HG03378 (cell line): ENCODE data around the gene C5orf46.
"Not testable (repeated sequence)": the region's sequence is repeated elsewhere in the genome, so short reads cannot be mapped to it uniquely, and the experiment has no call there.

Source experiments
- ATAC-seq: cut with Tn5 transposase; IDR thresholded peaks from one replicate; pipeline ENCODE4 v1.9.1; 2021; ENCODE audit warnings: mild to moderate bottlenecking, moderate library complexity; ENCODE audit not compliant: unreplicated experiment

Gene C5orf46

DNA sequence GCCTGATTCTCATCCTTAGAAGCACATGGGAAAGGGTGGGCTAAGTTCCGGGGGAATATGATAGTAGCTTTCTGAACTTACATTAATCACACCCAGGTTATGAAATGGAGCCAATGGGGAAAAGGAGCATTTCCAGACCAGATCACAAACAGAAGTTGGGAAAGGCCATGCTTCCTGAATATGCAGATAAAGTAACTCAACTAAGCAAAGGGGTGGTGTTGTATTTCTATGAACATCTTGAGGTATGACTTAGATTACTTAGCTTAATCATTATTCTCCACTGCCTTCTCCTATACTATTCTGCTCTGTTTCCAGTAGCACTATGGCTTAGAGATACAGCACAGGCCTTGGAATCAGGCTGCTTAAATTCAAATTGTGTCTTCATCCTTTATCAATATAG, 10.5 kb downstream of the C5orf46 start:
- no peak for ATAC-seq

DNA sequence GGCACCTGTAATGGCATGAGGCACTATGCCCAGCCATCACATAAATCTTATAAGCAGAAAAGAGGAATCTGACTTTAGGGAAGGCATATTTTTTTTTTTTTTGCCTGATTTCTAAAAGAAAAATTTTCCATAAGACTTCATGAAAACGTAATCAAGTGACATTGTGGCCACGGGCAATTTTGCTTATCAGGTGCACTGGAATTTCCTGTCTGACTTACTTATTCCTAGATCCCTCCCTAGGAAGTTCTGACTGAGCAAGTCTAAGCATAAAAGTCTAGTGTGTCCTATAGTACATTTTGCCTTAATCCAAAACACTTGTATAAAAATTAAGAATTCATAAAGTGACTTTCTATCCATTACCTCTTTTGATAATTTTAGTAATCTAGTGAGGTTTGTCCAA, 12.5 kb downstream of the C5orf46 start:
- ATAC-seq = no peak

DNA sequence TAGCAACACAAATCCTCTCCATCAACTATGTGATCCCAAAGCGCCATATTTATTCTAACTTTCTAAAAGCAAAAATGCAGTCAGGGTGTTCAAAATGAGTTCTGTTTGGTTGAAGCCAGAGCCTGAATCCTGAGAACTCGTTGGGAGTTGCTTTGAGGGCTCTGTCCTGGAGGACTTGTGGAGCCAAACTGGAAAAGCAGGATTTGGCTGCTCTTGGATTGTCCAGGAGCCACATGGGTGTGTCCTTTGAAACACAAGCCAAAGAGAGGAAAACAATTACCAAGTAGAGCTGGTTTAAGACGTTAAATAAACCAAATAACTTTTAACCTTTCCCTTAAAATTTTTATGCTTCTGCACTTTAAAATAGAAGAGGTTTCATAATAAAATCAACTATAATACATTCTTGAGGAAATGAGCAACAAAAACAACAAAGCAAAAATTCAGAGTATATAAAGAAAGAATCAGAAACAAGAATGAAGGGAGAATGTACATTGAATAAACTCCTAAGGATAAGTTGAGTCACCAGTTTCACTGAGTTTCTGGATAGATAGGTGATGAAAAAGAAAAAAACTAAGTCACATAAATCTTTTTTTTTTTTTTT, 13.5 kb downstream of the C5orf46 start:
- no peak for ATAC-seq

DNA sequence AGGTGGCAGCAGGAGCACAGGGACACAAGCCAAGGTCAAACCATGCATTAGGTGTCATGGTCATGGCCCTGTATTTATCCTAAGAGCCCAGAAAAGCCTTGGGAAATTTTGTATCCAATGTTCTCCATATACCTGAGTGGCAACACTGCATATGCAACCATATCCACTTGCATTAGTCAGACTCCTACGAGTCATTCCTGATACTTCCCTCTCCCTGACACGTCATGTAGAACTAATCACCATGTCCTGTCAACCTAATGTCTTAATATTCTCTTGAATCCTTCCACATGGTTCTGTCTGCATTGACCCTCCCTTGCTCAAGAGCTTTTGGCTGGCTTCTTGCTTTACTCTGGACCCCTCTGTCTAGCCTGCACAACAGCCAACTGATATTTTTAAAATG, 18.4 kb downstream of the C5orf46 start:
- no peak for ATAC-seq

DNA sequence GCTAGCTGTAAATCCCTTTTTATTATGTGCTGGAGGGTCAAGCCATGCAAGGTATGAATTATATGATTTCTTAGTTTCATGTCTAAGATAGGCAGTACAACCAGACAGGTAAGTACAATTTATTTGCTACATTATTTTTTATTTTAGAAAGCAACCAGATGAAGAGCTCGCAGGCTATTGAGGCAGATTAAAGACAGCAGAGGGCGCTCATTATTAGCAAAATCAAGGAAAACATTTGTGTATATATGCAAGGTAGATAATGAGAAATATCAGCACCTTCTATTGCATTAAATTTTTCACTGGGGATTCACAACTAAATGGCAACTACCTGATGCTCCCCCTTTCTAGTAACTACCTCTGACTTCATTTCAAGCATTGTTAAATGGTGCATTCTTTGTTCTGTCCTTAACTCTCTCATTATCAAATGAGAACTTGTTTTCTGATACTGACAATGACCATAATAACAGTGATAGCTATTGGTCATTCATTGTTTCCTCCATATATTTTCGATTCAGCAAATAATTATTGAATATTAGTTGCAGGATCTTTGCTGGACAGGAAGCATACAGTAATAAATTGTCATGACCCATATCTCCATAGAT, 19.2 kb downstream of the C5orf46 start:
- no peak for ATAC-seq

DNA sequence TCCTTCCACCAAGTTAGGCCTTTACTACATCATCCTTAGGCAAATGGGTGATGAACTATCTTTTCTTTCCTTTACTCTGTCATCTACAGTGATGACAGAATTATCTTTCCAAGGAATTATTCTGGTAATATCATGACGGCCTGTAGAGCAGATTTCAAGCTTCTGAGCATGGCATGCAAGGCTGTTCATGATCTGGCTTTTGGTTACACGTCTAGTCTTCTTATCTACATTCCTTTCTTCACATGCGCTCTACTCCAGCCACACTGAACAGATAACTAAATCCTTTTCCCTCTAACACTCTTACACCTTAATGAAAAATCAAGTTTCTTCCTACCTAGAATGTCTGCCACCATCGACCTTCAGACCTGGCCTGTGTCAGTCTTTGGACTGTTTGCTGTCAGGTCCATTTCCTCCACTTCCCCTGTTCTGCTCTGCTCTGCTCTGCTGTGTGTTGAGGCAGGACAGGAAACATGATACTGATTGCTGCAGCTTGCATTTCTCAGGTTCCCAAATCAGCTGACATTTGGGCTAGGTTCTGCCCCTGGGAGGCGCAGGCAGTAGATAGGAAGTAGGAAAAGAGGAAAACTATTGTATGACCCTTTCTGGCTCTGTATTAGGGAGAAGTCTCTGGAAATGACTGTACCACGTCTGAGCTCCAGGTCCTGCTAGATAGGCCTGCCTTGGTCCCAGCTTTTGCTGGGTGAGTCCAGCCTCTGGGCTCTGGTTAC, 23.6 kb downstream of the C5orf46 start:
- ATAC-seq = no peak

DNA sequence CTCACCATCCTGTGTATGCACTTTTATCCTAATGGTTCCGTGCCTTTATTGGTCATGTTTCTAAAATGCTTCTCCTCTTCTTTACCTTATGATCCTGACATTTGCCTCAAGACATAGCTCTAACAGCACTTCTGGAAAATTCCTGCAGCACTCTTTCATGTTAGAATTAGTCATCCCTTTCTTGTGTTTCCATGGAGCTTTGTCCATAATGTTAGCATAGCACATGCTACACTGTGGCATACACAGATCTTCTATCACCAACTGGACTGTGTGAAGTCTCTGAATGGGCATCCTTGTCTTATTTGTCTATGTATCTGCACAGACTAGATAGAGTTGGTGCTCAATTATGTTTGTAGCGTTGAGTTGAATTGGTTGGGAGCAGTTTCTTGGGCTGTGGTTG, 25.9 kb downstream of the C5orf46 start:
- no peak for ATAC-seq

DNA sequence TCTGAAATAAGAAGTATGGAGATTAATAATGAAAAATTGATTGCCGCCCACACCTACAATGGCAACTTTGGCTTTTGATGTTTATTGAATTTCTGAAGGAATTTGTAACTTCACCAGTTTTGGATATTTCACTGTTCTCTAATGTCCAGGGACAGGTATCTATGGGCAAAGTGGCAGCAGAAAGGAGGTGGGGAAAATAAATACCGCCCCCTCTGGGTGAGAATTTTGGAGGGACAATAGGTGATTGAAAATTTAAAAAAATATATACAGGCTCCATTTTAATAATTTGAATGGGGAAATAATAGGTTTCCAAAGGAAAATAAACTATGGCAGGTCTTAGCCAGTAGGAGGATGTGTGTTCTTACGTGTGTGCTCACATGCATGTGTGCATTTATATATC, 26.6 kb downstream of the C5orf46 start:
- ATAC-seq = no peak

DNA sequence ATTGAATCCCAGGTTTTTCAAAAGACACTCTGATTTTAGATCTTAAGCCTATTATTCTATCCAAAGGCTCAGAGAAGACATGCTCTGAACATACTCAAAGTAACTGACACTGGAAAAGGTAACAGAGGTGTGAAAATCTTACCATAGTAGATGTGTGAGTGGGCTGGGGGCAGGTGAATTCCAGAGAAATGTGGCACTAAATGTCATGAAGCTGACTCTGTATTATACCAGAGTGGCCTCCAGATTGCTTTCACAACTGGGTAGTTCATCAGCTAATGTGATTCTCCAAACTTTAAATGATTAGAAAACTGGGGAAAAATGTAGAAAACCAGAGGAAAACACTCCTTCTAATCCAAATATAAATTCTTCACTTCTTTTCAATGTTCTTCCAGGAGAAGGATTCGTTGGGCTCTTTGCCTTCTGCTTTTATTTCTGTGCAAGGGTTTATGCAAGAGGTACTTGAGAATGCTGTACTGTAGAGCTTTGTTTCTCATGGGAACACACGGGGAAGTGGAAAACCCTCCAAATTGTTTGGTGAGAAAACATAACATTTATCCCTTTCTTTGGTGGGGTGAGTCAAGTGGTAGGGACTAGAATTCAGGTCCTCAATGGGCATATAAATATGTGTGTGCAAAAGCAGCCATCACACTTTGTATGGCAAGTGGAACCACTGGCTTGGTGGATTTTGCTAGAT, 28.1 kb downstream of the C5orf46 start, which contains the start of gene SCGB3A2:
SCGB3A2 (plus strand) TSS at position 646 of the 694 bp plus-strand sequence. CDS start 93 bp downstream, outside the sequence.
- ATAC-seq = no peak

DNA sequence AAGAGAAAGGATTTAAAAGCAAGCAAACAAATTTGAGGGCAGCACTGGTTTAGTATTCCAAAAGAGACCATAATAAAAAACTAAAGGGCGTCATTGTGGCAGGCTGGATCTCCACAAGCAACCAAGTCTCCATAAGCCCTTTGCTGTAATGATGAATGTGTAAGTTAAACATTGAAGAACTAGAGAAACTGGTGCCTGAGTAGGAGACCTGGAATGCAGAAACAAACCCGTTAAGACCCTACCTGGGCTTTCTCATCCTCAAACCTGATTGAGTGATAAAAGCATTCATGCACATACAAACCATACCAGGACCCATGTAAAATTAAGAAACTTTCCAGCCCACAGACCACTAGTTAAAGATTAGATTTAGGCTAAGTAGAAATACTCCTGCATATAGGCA, 29.7 kb downstream of the C5orf46 start:
- no peak for ATAC-seq

DNA sequence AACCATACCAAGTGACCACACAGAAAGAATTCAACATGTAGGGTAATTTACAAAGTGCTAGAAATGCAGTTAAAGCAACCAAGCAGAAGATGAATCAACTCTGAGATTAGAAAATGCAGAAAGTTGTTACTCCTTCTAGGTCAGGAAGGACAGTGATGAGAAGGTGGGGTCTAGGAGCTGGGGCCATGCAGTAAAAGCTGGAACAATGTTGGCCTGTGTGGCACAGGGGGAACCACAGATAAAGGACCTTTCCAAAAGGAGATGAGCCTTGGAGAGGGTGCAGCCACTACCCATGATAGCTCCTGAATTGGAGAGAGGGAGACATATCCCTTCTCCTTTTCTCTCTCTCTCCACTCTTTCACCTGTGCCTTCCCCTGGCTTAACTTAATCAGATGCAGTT, 30.2 kb downstream of the C5orf46 start:
- no peak for ATAC-seq

DNA sequence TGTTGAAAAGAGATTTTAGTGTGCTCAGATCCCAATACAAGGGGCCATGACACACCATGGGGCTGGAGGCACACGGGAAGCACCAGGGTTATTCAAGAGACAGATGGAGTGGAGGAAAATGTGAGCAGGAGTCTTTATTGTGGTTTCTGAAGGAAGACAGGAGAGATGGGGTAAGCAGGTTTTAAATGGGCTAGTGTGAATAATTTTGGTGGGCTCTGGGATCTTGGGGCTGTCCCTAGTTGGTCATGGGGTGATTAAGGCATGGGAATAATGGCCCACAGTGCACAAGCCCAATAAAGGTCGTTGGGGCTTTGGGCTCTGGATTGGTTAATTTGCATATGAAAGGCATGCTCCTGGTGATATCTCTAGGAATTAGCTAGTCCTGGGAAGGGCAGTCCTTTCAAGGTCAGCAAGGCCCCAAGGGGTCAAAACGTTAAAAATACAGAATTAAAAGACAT, 31.4 kb downstream of the C5orf46 start:
- no peak for ATAC-seq

DNA sequence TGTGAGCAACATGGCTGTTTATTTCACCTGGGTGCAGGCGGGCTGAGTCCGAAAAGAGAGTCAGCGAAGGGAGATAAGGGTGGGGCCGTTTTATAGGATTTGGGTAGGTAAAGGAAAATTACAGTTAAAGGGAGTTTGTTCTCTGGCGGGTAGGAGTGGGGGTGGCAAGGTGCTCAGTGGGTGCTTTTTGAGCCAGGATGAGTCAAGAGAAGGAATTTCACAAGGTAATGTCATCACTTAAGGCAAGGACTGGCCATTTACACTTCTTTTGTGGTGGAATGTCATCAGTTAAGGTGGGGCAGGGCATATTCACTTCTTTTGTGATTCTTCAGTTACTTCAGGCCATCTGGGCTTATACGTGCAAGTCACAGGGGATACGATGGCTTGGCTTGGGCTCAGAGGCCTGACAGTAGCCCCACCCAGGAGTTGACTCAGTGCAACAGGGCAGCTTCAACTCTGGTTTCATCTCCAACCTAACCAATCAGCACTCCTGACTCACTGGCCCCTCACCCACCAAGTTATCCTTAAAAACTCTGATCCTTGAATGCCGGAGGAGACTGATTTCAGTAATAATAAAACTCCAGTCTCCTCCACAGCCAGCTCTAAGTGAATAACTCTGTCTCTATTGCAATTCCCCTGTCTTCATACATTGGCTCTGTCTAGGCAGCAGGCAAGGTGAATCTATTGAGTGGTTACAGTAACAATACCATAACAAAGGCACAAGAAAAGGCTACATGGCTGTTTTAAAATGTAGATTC, 32.0 kb downstream of the C5orf46 start:
- not testable (repeated sequence) for ATAC-seq

DNA sequence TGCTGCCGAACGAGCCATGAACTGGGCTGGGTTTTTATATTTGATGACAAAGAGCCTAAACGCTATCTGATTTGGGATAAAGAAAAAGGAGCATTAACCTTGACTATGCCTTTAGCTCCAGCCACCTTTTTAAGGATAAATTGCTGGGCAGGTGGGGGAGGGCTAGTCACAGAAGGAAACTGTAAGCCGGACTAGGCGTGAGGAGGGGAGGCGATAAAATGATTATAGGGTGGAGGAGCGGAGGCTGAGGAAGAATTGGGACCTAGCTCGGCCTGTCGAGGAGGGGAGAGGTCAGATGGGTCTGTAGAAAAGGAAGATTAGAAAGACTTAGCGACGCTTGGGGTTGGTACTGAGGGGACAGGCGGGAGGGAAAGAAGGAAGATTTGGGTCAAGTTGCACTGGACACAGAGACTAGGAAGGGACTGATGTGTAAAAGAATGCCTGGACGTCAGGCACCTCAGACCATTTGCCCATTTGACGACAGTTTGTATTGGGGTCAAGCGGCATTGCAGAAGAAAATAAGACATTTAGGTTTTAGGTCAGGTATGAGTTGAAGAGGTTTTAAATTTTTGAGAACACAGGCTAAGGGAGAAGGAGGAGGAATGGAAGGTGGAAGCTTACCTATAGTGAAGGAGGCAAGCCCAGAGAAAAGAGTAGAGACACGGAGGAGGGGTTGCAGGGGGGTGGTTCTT, 33.4 kb downstream of the C5orf46 start:
- not testable (repeated sequence) for ATAC-seq

DNA sequence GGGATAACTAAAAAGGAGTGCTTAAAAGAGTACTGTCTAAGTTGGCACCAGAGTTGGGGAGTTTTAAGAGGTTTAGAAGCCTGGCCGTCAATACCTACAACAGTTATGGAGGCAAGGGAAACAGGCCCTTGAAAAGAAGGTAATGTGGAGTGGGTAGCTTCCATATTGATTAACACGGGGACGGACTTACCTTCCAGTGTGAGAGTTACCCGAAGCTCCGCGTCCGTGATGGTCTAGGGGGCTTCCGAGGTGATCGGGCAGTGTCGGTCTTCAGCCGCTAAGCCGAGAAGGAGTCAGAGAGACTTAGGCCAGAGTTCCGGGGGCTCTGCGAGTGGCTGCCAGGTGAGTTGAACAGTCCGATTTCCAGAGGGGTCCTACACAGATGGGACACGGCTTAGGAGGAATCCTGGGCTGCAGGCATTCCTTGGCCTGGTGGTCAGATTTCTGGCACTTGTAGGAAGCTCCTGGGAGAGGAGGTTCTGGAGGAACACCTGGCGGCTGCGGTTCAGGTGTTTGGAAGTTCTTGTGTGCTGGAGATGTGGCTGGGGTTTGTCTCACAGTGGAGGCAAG, 34.3 kb downstream of the C5orf46 start:
- ATAC-seq = not testable (repeated sequence)

DNA sequence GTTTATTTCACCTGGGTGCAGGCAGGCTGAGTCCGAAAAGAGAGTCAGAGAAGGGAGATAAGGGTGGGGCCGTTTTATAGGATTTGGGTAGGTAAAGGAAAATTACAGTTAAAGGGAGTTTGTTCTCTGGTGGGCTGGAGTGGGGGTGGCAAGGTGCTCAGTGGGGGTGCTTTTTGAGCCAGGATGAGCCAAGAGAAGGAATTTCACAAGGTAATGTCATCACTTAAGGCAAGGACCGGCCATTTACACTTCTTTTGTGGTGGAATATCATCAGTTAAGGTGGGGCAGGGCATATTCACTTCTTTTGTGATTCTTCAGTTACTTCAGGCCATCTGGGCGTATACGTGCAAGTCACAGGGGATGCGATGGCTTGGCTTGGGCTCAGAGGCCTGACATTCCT, 36.4 kb downstream of the C5orf46 start:
- ATAC-seq = not testable (repeated sequence)

DNA sequence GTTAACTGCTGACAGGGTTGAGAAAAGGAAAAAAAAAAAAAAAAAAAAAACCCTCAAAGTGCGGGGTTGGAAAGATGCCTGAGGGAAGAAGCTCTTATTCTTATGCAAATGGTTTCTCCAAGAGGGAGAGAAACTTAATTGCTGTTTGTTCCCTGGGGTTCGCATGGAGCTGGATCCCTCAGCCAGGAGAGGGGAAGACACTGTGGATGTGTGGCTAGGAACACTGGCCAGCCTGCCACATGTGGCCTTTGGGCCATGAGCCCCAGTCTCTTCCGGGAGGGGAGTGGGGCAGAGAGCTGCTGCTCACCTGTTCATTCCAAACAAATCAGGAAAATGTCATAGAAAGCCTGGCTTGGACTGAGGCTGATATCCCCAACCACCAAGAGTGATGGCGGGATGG, 37.2 kb downstream of the C5orf46 start:
- ATAC-seq = no peak

DNA sequence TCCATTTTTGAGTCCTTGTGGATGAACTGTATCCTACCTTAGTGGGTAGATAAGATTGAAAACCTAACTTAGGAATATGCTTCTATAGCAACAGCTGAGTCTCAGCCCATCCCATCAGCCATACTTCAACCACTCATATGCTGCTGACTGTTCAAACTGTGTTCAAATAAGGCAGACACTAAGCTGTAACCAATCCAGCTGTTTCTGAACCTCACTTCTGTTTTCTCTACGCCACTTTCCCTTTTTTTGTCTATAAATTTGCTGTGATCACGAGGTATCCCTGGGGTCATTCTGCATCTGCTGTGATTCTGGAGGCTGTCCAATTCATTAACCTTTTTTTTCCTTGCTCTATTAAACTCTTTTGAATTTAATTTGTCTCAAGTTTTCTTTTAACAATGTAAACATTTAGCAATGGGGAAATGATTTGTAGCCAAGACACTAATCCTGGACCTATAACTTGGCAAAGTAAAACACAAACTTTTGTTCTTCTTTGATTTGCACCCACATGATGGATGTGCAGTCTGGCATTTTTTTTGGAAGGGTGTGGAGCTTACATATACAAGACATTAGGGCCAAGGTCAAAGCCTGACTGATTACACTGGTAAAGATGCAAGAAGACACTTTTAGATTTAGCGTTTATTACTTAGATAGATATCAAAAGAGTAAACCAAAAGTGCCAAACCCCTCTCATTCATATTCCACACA, 42.7 kb downstream of the C5orf46 start:
- no peak for ATAC-seq

DNA sequence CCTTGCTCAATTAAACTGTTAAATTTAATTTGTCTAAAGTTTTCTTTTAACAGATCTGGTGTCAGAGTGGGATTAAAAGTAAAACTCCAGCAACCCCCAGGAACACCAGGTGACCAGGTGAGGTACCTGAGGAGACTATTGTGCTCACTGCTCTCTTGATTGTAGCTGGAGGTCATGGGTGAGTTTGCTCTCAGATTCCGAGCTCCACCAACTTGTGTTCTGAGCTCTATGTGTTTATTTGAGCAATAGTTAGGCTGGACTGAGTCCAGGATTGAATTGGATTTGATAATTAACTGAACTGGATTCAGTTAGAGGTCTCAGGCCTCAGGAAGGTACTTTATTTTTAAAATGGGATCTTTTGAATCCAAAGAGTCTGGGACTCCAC, 45.7 kb downstream of the C5orf46 start:
- ATAC-seq = no peak
